ENCODE measurements around the gene FXYD5.
"Not testable (repeated sequence)": the region's sequence is repeated elsewhere in the genome, so short reads cannot be mapped to it uniquely, and the experiment has no call there.

The FXYD5 gene

DNA sequence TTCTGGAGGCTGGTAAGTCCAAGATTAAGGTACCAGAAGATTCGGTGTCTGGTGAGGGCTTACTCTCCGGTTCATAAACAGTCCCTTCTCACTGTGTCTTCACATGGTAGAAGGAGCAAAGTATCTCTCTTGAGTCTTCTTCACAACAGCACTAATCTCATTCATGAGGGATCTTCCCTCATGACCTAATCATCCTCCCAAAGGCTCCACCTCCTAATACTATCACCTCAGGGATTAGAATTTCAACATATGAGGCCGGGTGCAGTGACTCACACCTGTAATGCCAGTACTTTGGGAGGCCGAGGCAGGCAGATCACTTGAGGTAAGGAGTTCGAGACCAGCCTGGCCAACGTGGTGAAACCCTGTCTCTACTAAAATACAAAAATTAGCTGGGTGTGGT, 42.3 kb downstream of the FXYD5 start:
- not testable (repeated sequence) for H3K27ac ChIP-seq (ENCODE audit: low read depth, low read length); H3K27me3 ChIP-seq (ENCODE audit: control insufficient read depth, insufficient read depth, low read length); H3K9ac ChIP-seq (ENCODE audit: low read length); H3K36me3 ChIP-seq (ENCODE audit: control insufficient read depth, insufficient read depth, low read length); H3K4me3 ChIP-seq (ENCODE audit: low read length); H3K4me1 ChIP-seq (ENCODE audit: control insufficient read depth, insufficient read depth, low read length)

DNA sequence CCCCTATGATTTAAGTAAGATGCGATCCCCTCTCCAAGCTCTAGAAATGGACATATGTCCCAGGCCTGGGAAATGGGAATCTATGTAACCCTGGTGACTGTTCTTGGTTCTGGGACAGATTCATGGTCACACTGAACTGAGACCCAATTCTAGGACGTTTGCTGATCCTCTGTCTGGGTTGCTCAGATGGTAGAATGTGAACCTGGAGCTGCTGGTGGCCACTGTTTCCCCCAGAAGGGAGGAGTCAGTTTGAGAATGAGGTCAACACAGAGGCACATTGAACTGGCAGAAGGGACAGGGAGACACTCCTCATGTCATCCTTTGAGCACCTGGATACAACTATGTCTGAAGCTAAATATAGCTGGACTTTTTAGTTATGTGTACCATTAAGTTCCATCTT, 44.9 kb downstream of the FXYD5 start:
- no peak overlapping the region for H3K9ac ChIP-seq (ENCODE audit: low read length)
- H3K27me3 ChIP-seq (ENCODE audit: control insufficient read depth, insufficient read depth, low read length): no peaks in the 10 kb centered on the region
- no peaks in the 10 kb centered on the region for H3K36me3 ChIP-seq (ENCODE audit: control insufficient read depth, insufficient read depth, low read length)
- H3K4me1 ChIP-seq (ENCODE audit: control insufficient read depth, insufficient read depth, low read length): no peaks in the 10 kb centered on the region
- no peak overlapping the region for H3K27ac ChIP-seq (ENCODE audit: low read depth, low read length)
- no peak overlapping the region for H3K4me3 ChIP-seq (ENCODE audit: low read length)

DNA sequence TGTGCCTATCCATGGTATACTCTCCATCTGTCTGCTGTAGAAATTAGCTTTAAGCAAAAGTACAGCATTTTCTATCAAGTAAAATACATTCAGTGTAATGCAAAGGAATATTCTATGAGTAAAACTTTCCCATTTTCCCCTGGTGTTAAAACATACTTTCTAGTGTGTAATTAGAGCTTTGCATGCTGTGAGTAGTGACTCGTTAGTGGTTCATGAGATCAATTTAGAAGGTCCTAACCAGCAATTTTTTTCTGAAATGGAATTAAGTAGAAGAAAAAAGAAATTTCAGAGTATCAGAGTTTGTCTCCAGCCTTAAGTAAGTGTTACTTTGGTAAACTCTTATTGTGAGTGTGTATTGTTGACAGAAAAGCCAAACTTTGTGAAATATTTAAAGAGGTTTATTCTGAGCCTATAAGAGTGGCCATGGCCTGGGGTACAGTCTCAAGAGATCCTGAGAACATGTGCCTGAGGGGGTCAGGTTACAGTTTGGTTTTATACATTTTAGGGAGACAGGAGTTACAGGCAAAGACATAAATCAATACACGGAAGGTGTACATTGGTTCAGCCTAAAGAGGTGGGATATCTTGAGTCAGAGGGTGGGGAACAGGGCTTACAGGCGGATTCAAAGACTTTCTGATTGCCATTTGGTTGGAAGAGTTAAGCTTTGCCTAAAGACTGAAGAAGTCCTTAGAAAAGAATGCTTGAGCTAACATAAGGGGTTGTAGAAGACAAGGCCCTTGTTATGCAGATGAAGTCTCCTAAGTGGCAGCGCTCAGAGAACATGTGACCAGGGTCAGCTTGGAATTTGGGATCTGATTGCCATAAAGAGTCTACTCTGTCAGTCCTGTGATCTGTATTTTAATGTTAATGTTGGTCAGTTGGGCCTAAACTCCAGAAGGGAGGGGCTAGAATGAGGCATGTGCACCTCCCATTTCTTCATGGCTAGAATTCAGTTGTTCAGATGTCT, 48.5 kb downstream of the FXYD5 start:
- Histone ChIP-seq H3K9ac (ENCODE audit: low read length) (no peak overlapping the region), H3K4me1 (ENCODE audit: control insufficient read depth, insufficient read depth, low read length) (no peaks in the 10 kb centered on the region), H3K36me3 (ENCODE audit: control insufficient read depth, insufficient read depth, low read length) (no peaks in the 10 kb centered on the region), H3K27me3 (ENCODE audit: control insufficient read depth, insufficient read depth, low read length) (no peaks in the 10 kb centered on the region), H3K4me3 (ENCODE audit: low read length) (no peak overlapping the region), H3K27ac (ENCODE audit: low read depth, low read length) (no peak overlapping the region)

DNA sequence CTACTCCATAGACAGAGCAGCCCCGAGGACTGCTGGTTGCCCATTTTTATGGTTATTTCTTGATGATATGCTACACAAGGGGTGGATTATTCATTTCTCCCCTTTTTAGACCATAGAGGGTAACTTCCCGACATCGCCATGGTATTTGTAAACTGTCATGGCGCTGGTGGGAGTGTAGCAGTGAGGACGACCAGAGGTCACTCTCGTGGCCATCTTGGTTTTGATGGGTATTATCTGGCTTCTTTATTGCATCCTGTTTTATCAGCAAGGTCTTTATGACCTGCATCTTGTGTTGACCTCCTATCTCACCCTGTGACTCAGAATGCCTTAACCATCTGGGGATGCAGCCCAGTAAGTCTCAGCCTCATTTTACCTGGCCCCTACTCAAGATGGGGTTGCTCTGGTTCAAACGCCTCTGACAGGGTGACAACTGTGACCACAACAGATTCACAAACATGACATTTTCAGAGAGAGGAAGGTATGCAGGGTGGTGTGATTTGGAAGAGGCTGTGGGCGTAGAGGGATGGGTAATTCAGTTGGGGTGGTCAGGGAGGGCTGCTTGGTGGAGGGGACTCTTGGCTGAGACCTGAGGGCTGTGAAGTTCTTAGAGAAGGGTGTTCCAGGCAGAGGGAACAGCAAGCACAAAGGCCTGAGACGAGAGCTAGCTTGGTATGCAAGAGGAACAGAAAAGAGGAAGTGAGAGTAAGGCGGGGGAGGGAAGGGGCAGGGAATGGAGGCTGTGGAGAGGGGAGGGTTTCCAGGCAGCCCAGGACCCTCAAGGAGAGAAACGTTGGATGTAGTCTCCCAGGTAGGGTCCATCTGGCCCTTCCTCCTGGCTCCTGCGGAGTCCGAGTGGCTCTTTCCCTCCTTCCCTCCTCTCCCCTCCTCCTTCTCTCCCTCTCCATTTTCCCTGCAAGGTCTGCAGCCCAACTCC, 50.5 kb downstream of the FXYD5 start:
- Histone ChIP-seq H3K27ac (ENCODE audit: low read depth, low read length) (no peak overlapping the region), H3K9ac (ENCODE audit: low read length) (no peak overlapping the region), H3K4me3 (ENCODE audit: low read length) (no peak overlapping the region), H3K27me3 (ENCODE audit: control insufficient read depth, insufficient read depth, low read length) (no peaks in the 10 kb centered on the region), H3K36me3 (ENCODE audit: control insufficient read depth, insufficient read depth, low read length) (no peaks in the 10 kb centered on the region), H3K4me1 (ENCODE audit: control insufficient read depth, insufficient read depth, low read length) (no peaks in the 10 kb centered on the region)

DNA sequence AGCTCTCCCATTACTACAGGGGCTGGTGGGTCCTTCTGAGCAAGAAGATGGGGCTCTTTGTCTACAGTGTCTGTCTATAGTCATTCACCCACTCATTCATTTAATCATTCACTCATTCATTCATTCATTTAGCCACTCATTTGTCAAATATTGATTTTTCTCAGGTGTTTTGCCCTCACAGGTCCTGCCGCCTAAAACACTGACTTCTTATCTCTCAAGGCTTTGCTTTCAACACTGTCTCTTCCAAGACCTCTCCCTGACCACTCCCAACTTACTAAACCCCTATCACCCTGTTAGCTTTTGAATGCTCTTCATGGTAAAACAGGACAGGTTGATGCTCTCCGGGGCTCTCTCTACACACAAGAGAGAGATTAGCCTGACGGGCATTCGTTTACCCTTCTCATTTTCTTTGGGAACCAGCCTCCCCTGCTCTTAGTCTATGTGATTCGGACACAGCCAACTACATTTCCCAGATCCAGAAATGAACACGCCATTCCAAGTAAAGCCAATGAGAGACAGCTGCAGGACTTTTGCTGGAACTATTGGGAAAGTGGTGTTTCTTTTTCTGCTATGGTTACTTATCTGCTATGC, 51.3 kb downstream of the FXYD5 start:
- Histone ChIP-seq H3K4me1 (ENCODE audit: control insufficient read depth, insufficient read depth, low read length) (no peaks in the 10 kb centered on the region), H3K27me3 (ENCODE audit: control insufficient read depth, insufficient read depth, low read length) (no peaks in the 10 kb centered on the region), H3K9ac (ENCODE audit: low read length) (no peak overlapping the region), H3K36me3 (ENCODE audit: control insufficient read depth, insufficient read depth, low read length) (no peaks in the 10 kb centered on the region), H3K4me3 (ENCODE audit: low read length) (no peak overlapping the region), H3K27ac (ENCODE audit: low read depth, low read length) (no peak overlapping the region)

DNA sequence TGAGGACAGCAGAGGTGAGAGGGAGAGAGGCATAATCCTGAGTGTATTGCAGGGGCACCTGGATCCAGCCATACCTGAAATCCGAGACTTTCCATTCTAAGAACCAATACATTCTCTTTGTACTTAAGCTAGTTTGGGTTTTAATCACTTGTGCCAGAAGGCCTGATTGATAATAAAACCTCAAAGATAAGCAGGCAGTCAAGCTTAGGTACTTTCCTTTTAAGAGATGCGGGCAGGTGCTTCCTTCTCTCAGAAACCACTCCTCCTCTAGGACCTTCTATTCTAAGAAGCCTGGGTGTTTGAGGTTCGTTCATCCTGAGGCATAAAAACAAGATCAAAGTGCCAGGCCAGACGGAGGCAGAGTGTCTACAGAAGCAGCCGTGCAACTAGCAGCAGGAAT, 51.8 kb downstream of the FXYD5 start:
- no peak overlapping the region for H3K4me3 ChIP-seq (ENCODE audit: low read length)
- H3K36me3 ChIP-seq (ENCODE audit: control insufficient read depth, insufficient read depth, low read length): no peaks in the 10 kb centered on the region
- no peak overlapping the region for H3K9ac ChIP-seq (ENCODE audit: low read length)
- no peaks in the 10 kb centered on the region for H3K4me1 ChIP-seq (ENCODE audit: control insufficient read depth, insufficient read depth, low read length)
- no peaks in the 10 kb centered on the region for H3K27me3 ChIP-seq (ENCODE audit: control insufficient read depth, insufficient read depth, low read length)
- no peak overlapping the region for H3K27ac ChIP-seq (ENCODE audit: low read depth, low read length)

DNA sequence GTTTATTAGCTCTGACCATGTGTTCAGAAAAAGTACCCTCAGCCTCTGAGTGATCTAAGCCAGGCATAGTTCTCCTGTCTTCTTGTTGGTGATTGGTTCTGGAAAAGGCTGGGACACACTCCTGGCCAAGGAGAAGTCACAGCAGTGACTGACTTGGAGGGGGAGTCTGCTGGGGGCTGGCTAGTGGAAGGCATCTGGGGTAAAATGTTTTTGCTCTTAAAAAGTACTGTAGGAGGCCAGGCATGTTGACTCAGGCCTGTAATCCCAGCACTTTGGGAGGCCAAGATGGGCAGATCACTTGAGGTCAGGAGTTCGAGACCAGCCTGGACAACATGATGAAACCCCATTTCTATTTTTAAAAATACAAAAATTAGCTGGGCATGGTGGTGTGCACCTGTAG, 52.3 kb downstream of the FXYD5 start:
- H3K4me3 ChIP-seq (ENCODE audit: low read length): no peak overlapping the region
- no peaks in the 10 kb centered on the region for H3K36me3 ChIP-seq (ENCODE audit: control insufficient read depth, insufficient read depth, low read length)
- no peak overlapping the region for H3K9ac ChIP-seq (ENCODE audit: low read length)
- H3K27me3 ChIP-seq (ENCODE audit: control insufficient read depth, insufficient read depth, low read length): no peaks in the 10 kb centered on the region
- H3K4me1 ChIP-seq (ENCODE audit: control insufficient read depth, insufficient read depth, low read length): no peaks in the 10 kb centered on the region
- H3K27ac ChIP-seq (ENCODE audit: low read depth, low read length): no peak overlapping the region

DNA sequence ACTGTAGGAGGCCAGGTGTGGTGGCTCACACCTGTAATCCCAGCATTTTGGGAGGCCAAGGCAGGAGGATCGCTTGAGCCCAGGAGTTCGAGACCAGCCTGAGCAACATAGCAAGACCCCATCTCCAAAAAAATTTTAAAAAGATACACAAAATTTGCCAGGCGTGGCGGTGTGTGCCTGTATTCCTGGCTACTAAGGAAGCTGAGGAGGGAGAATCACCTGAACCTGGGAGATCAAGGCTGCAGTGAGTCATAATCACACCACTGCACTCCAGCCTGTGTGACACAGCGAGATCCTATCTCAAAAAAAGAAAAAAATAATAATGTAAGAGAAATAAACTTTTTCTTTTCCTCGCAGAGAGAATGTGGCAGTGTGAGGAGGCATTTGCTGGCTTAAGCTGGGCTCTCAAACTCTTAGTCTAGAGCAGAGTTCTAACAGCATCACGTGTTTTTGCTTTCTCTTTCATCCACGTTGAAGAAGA, 52.9 kb downstream of the FXYD5 start:
- Histone ChIP-seq H3K27ac (ENCODE audit: low read depth, low read length) (no peak overlapping the region), H3K36me3 (ENCODE audit: control insufficient read depth, insufficient read depth, low read length) (no peaks in the 10 kb centered on the region), H3K9ac (ENCODE audit: low read length) (no peak overlapping the region), H3K4me1 (ENCODE audit: control insufficient read depth, insufficient read depth, low read length) (no peaks in the 10 kb centered on the region), H3K4me3 (ENCODE audit: low read length) (no peak overlapping the region), H3K27me3 (ENCODE audit: control insufficient read depth, insufficient read depth, low read length) (no peaks in the 10 kb centered on the region)

DNA sequence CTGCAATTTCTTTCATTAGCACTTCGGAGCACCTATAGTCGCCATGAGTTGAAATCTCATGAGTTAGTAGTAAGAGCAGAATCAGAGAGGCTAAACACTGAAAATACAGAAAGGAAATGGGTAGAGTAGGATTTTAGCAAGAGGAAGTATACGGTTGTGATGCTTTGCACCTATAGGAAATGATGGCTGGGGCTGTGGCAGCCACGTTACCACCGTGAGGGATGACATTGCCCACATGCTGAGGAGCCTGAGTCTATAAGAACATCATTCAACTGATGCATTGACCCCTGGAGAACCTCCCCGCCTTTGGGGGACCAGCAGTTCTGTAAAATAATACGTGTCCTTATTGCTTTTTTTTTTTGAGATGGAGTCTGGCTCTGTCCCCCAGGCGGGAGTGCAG, 53.6 kb downstream of the FXYD5 start:
- Histone ChIP-seq H3K27ac (ENCODE audit: low read depth, low read length) (no peak overlapping the region), H3K4me1 (ENCODE audit: control insufficient read depth, insufficient read depth, low read length) (no peaks in the 10 kb centered on the region), H3K36me3 (ENCODE audit: control insufficient read depth, insufficient read depth, low read length) (no peaks in the 10 kb centered on the region), H3K4me3 (ENCODE audit: low read length) (no peak overlapping the region), H3K27me3 (ENCODE audit: control insufficient read depth, insufficient read depth, low read length) (no peaks in the 10 kb centered on the region), H3K9ac (ENCODE audit: low read length) (no peak overlapping the region)

DNA sequence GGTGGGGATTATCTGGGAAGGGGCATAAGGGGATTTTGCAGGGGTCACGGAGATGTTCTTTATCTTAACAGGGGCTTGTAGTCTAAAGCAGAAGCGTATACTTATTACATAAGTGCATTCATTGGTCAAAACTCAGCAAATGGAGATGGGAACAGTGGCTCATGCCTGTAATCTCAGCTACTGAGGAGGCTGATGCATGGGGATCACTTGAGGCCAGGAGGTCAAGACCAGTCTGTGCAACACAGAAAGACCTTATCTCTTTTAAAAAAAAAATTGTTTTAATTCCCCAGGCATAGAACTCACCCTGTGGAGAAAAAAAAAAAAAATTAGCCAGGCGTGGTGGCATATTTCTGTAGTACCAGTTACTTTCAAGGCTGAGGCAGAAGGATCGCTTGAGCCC, 55.1 kb downstream of the FXYD5 start:
- peaks cover 4% of the 10 kb centered on the region for H3K4me1 ChIP-seq (ENCODE audit: control insufficient read depth, insufficient read depth, low read length)
- no peak overlapping the region for H3K4me3 ChIP-seq (ENCODE audit: low read length)
- H3K27ac ChIP-seq (ENCODE audit: low read depth, low read length): no peak overlapping the region
- H3K27me3 ChIP-seq (ENCODE audit: control insufficient read depth, insufficient read depth, low read length): no peaks in the 10 kb centered on the region
- no peak overlapping the region for H3K9ac ChIP-seq (ENCODE audit: low read length)
- H3K36me3 ChIP-seq (ENCODE audit: control insufficient read depth, insufficient read depth, low read length): no peaks in the 10 kb centered on the region

DNA sequence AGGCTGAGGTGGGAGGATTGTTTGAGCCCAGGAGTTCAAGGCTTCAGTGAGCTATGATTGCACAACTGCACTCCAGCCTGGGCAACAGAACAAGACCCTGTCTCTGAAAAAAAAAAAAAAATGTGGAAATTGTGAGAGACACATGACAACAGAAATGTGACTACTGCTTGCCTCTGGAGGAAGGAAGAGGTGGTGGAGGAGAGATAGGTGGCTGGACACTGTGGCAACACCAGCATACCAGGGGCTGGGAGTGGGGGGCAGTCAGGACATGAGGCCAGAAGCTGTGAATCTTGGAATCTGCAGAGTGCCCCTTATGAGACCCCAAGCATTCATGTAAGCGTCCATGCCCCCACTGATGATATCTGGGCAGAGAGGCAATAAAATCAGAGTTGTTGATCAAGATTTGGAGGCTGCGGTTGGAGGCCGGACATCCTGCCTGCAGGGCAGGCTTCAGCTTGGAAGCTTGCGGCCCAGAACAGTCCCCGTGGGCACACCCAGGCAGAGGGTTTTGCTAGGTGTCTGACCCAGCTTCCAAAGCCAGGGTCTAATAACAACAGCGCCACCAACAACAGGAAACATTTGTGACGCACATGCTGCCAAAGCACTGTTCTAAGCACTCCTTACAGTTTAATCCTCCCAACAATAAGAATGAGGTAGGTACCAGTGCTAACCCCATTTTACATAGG, 57.2 kb downstream of the FXYD5 start:
- Histone ChIP-seq H3K27ac (ENCODE audit: low read depth, low read length) (no peak overlapping the region), H3K4me3 (ENCODE audit: low read length) (no peak overlapping the region), H3K27me3 (ENCODE audit: control insufficient read depth, insufficient read depth, low read length) (no peaks in the 10 kb centered on the region), H3K36me3 (ENCODE audit: control insufficient read depth, insufficient read depth, low read length) (no peaks in the 10 kb centered on the region), H3K9ac (ENCODE audit: low read length) (peak overlapping the region; percentile 16), H3K4me1 (ENCODE audit: control insufficient read depth, insufficient read depth, low read length) (peaks cover 4% of the 10 kb centered on the region)

DNA sequence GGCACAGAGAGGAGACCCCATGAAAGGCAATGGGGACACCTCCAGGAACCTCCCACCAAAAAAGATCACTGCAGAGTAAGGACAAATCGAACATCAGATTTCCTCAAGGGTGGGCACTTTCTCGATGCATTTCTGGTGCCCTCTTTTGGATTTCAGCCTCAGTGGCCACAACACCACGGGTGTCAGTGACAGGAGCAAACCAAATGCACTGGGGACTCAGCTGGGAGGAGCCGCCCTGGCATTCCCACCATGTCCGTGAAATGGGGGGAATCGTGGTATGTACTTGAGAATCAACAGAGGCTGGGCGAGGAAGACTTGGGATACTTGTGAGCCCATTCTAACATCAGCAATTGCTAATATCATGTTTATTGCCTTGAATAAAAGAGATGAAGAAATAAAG, 57.7 kb downstream of the FXYD5 start:
- H3K36me3 ChIP-seq (ENCODE audit: control insufficient read depth, insufficient read depth, low read length): no peaks in the 10 kb centered on the region
- peaks cover 4% of the 10 kb centered on the region for H3K4me1 ChIP-seq (ENCODE audit: control insufficient read depth, insufficient read depth, low read length)
- peak overlapping the region; percentile 16 for H3K9ac ChIP-seq (ENCODE audit: low read length)
- H3K27ac ChIP-seq (ENCODE audit: low read depth, low read length): no peak overlapping the region
- H3K27me3 ChIP-seq (ENCODE audit: control insufficient read depth, insufficient read depth, low read length): no peaks in the 10 kb centered on the region
- H3K4me3 ChIP-seq (ENCODE audit: low read length): no peak overlapping the region
